Tongue (tissue), 2 donors: ENCODE data around the gene YBX1. TPM values are rescaled to one million over a fixed set of nuclear protein-coding genes. Genes with fewer than 3 reads are reported as not detected.
"Not testable (repeated sequence)": the region's sequence is repeated elsewhere in the genome, so short reads cannot be mapped to it uniquely, and the experiment has no call there.

Experiments
- DNase-seq: peaks from one replicate; pipeline ENCODE4 v3.0.0-alpha.2; 2015
- total RNA-seq: library from RNA; depleted of rRNA; stranded (reverse); fragments of >200 nt; gene quantifications from one replicate; pipeline ENCODE4 v1.2.3, GENCODE V29; 2014

The YBX1 gene
- total RNA-seq, 1 donor from 2014 or later: 557 TPM

- DNase-seq: no peak
These were observed 8.4 kb downstream of the YBX1 start for GRCh38 chr1:42690477-42691156.

GRCh38 chr1:42691157-42691498, 8.9 kb downstream of the YBX1 start:
- no peak for DNase-seq

GRCh38 chr1:42692461-42692860, 10.2 kb downstream of the YBX1 start:
- DNase-seq: no peak

- no peak for DNase-seq
These were observed 10.7 kb downstream of the YBX1 start for GRCh38 chr1:42692911-42693310.

DNA sequence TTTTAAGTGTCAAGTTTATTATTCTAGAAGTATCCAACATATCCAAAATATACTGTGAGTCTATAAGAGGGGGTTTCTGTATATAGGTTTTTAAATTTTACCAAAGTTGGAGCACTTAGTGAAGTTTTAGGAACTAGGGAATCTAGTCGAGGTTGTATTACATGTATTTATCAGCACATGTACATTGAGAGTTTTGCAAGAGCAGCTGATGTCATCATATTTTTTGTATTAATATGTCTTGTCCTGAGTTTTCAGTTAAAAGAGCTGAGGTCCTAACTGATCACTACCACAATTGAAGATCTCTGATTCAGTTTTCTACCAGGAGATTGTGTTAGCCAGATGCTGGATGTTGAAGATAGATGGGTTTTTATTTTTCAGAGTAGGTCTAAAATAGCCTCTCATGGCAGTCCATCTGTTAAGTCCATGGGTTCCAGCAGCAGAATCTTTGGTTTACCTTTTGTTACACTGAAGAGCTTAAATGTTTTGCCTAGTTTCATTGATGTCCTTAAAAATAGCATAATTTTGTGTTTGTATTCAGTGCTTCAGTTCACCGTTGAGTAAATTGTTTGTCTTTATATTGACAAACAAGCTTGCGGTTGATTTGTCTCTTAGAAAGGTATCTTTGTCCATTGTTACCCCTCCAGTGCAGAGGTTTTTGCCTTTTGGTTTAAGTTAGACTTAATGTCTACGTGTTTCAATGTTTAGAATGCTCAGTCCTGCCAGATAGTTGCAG, 16.0 kb downstream of the YBX1 start:
- DNase-seq: no peak

GRCh38 chr1:42700006-42700405, 17.8 kb downstream of the YBX1 start:
- DNase-seq: no peak

GRCh38 chr1:42703888-42704464, 21.8 kb downstream of the YBX1 start:
- DNase-seq: no peak

DNA sequence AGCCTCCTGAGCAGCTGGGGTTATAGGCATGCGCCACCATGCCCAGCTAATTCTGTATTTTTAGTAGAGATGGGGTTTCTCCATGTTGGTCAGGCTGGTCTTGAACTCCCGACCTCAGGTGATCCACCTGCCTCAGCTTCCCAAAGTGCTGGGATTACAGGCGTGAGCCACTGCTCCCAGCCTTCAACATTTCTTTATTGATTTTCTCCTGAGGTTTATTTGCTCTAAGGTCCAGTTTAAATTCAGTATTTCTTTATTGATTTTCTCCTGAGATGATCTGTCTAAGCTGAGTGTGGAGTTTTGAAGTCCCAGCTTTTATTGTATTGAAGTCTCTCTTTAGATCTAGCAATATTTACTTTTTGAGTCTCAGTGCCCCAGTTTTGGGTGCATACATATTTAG, 30.6 kb downstream of the YBX1 start:
- not testable (repeated sequence) for DNase-seq

DNA sequence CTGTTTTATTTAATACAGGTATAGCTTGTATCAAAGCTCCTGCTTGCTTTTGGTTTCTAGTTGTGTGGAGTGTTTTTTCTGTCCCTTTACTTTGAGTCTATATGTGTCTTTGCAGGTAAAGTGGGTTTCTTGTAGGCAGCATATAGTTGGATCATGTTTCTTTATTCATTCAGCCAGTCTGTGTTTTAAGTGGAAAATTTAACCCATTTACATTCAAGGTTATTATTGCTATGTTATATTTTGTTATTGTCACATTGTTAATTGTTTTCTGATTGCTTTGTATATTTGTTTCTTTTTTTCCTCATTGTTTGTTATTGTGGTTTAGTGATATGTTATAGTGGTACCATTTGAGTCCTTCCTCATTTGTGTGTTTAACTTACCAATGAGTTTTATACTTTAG, 31.1 kb downstream of the YBX1 start:
- DNase-seq: no peak

- not testable (repeated sequence) for DNase-seq
These were observed 32.2 kb downstream of the YBX1 start for GRCh38 chr1:42714441-42714840.

GRCh38 chr1:42720868-42721267, 38.6 kb downstream of the YBX1 start:
- no peak for DNase-seq

DNA sequence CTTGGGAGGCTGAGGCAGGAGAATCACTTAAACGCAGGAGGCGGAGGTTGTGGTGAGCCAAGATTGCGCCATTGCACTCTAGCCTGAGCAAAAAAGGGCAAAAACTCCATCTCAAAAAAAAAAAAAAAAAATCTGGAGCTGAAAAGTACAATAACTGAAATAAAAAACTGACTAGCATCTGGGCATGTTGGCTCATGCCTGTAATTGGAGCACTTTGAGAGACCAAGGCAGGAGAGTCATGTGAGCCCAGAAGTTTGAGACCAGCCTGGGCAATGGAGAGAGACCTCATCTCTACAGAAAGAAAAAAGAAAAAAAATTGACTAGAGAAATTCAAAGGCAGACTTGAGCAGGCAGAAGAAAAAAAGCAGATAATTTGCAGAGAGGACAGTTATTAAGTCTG, 39.7 kb downstream of the YBX1 start:
- DNase-seq: no peak

DNA sequence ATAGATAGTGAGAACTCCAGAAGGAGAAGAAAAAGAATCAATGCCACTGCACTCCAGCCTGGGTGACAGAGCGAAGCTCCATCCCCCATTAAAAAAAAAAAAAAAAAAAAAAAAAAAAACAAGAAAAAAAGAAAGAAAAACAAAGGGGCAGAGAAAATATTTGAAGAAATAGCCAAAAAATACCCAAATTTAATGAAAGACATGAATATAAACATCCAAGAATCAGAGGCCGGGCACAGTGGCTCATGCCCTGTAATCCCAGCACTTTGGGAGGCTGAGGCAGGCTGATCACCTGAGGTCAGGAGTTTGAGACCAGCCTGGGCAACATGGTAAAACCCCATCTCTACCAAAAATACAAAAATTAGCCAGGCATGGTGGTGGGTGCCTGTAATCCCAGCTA, 40.2 kb downstream of the YBX1 start:
- not testable (repeated sequence) for DNase-seq

- DNase-seq: no peak
These were observed 41.3 kb downstream of the YBX1 start for GRCh38 chr1:42723511-42723910.

DNA sequence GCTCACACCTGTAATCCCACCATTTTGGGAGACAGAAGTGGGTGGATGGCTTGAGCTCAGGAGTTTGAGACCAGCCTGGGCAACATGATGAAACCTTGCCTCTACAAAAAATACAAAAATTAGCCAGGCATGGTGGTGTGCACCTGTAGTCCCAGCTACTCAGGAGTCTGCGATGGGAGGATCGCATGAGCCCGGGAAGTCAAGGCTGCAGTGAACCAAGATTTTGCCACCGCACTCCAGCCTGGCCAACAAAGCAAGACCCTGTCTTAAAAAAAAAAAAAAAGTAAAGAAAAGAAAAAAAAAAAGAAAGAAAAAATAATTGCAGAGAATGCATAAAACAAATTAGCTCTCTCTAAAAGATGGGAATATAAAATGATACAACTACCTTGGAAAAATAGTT, 43.6 kb downstream of the YBX1 start:
- not testable (repeated sequence) for DNase-seq

- no peak for DNase-seq
These were observed 47.8 kb downstream of the YBX1 start for GRCh38 chr1:42730002-42730401.

- no peak for DNase-seq
These were observed 48.8 kb downstream of the YBX1 start for GRCh38 chr1:42730988-42731387.

- no peak for DNase-seq
These were observed 49.4 kb downstream of the YBX1 start for GRCh38 chr1:42731585-42731984.

DNA sequence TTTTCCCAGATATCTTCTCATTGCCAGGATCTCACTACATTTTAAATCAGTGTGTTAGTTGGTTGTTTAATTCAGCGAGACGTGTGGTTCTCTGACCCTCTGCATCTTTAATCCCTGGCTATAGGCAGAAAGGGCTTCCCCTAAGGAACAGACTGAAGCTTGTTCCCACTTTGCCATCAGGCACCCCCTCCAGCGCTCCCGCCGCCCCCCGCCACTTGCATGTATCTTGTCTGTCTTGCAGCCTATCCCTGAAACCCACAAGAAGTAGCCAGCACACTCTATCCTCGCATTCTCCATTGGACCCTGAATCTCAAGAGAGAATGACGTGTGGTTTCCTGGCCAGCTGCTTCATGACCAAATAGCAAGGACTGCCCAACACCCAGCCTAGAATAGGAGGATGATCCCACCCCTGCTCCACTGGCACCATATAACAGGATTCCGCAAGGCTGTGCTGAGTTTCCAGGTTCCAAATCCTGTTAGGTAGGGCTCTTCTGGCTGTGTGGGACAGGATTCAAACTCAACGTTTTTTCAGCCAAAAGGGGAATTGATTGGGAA, 50.0 kb downstream of the YBX1 start:
- no peak for DNase-seq

DNA sequence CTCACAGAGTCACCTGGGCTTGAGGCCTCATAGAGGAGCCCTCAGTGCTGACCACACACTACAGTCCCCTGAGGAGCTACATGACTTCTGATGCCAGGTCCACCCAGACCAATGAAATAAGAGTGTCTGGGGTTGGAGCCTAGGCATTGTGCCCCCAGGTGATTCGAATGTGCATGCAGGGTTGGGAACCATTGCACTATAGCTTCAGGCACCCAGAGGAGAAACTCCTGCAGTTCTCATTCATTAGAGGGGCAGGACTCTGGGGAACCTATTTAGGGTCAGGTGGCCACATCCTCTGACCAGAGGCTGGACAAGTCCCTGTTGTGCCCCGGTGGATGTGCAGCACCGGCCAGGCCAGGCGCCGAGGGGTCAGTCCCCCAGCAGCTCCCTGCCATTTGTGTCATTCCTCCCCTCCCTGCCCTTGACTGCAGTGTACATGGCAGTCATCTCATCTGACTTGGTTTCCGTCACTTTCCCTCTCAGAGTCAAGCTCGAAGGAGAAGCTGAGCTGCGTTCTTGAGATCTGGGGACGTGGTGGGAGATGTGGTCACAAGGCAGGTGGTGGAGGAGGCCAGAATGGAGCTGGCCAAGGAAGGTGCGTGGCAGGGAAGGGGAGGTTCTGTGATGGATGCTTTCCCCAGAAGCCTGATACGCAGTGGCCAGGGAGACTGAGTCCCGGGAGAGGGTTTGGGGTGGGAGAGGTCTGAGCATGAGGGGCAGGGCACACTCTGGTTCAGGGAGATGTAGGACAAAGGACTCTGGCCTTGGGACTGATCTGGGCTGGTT, 51.4 kb downstream of the YBX1 start:
- no peak for DNase-seq

- no peak for DNase-seq
These were observed 52.2 kb downstream of the YBX1 start for GRCh38 chr1:42734201-42735035.

GRCh38 chr1:42735056-42735455, 52.8 kb downstream of the YBX1 start:
- no peak for DNase-seq
